Breast epithelium (tissue), 3 donors: ENCODE results near the gene PLA2G2F.

Experiments
- CTCF ChIP-seq, 3 donors: fragments of 450-650 bp; IDR thresholded peaks; one replicate each; pipeline ENCODE4 v1.5.1; 2016 to 2017; ENCODE audit warnings: antibody characterized with exemption in 3 of 3, mild to moderate bottlenecking in 3 of 3, moderate library complexity in 3 of 3
- POLR2A ChIP-seq: fragments of 450-650 bp; IDR thresholded peaks from one replicate; pipeline ENCODE4 v1.6.1; 2016; ENCODE audit warnings: antibody characterized with exemption, mild to moderate bottlenecking, moderate library complexity
- POLR2AphosphoS5 ChIP-seq, 3 donors: sonication (generic); formaldehyde crosslinking; IDR thresholded peaks; one replicate each; pipeline ENCODE4 v1.6.1; 2017; ENCODE audit warnings: antibody characterized with exemption in 3 of 3

DNA sequence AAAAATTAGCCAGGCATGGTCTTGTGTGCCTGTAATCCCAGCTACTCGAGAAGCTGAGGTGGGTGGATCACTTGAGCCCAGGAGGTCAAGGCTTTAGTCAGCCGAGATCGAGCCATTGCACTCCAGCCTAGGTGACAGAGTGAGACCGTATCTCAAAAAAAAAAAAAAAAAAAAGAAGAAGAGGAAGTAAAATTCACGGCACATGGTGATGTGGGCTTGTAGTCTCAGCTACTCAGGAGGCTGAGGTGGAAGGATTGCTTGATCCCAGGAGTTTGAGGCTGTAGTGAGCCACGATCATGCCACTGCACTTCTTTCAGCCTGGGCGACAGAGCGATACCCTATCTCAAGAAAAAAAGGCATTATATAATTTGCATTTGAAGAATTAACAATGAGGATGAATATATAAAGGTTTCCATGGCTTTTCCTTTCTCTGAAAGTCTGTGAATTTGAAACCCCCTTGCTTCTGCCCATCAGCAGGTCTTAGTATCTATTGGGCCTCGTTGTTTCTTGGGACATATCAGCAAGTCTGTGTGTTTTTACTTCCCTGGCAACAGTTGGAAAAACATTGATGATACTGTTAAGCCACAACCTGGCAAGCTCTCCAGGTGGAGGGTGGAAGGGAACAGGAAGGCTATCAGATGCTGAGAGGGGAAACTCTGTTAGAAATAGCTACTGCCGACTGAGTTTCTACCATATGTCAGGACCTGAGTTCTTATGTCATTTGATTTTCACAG lies 15.2 kb upstream of the PLA2G2F start:
- TF ChIP-seq CTCF (IDR thresholded peaks at IDR 0.05) = no peak
- no peak for TF ChIP-seq POLR2AphosphoS5 (IDR thresholded peaks at IDR 0.05)
- no peak for TF ChIP-seq POLR2A
